GM12878 (cell line): ENCODE data around the gene NFATC1. TPM values are rescaled to one million over a fixed set of nuclear protein-coding genes. Genes with fewer than 3 reads are reported as not detected.

Experiments
- ATAC-seq: fragments of 200-7000 bp; cut with Tn5 transposase; 3 replicates; pipeline ENCODE4 v1.9.1; 2020; ENCODE audit warnings: mild to moderate bottlenecking, moderate library complexity
- BruUV-seq: library from RNA; stranded (reverse); fragments of 400-500 nt; replicated peaks from 2 replicates; lab custom pipeline; 2021; lab: Mats Ljungman, UMichigan
- CTCF ChIA-PET: fragments of 300-600 bp; sonication (Branson Sonifier 250); formaldehyde crosslinking; extraction: SDS; loops from one replicate; lab custom pipeline; 2021; ENCODE audit warnings: inconsistent platforms; lab: Yijun Ruan, JAX
- POLR2A ChIA-PET: fragments of 350-600 bp; formaldehyde crosslinking; extraction: SDS; loops from one replicate; lab custom pipeline; 2021; ENCODE audit warnings: inconsistent platforms; lab: Charles Lee
- RAD21 ChIA-PET: fragments of 300-600 bp; sonication (Branson Sonifier 250); formaldehyde crosslinking; loops from one replicate; lab custom pipeline; 2023; ENCODE audit warnings: antibody characterized with exemption; ENCODE audit not compliant: unreplicated experiment; lab: Charles Lee
- SMC1A ChIA-PET: fragments of 300-600 bp; sonication (Branson Sonifier 250); formaldehyde crosslinking; loops from one replicate; lab custom pipeline; 2023; ENCODE audit not compliant: unreplicated experiment, uncharacterized antibody; lab: Charles Lee
- DNase-seq: peaks from one replicate; pipeline ENCODE4 v3.0.0-alpha.2; 2011; ENCODE audit warnings: low read depth, low spot score
- FAIRE-seq: peaks from 3 replicates; lab custom pipeline; 2011; peaks lifted over from hg19 to GRCh38; lab: Jason Lieb, UNC
- H2AFZ ChIP-seq: 2 replicates; pipeline ENCODE4 v1.6.0; 2011; ENCODE audit warnings: low read depth, low read length, control low read depth; ENCODE audit not compliant: control insufficient read depth
- H3K27ac ChIP-seq: 2 replicates; pipeline ENCODE4 v1.5.1; 2011; ENCODE audit warnings: control low read depth; ENCODE audit not compliant: control insufficient read depth, insufficient read depth
- H3K27me3 ChIP-seq, 2 experiments: replicated peaks in 1 of 2; 2 replicates each; pipeline versions ENCODE4 v1.6.0 to v1.6.1; 2011; ENCODE audit warnings: low read length in 1 of 2; ENCODE audit not compliant: control insufficient read depth in 2 of 2, insufficient read depth in 2 of 2
- H3K36me3 ChIP-seq, 2 experiments: 2 replicates each; pipeline ENCODE4 v1.5.1; 2011; ENCODE audit warnings: low read length in 1 of 2; ENCODE audit not compliant: control insufficient read depth in 2 of 2, insufficient read depth in 2 of 2
- H3K4me1 ChIP-seq: 2 replicates; pipeline ENCODE4 v1.6.1; 2011; ENCODE audit warnings: mild to moderate bottlenecking, low read length, moderate library complexity, mixed read lengths; ENCODE audit not compliant: control insufficient read depth, insufficient read depth
- H3K4me2 ChIP-seq: 2 replicates; pipeline ENCODE4 v1.6.0; 2011; ENCODE audit warnings: control low read depth; ENCODE audit not compliant: control insufficient read depth, insufficient read depth
- H3K4me3 ChIP-seq: fragments of 200-600 bp; sonication (generic); 2 replicates; pipeline ENCODE4 v1.5.1; 2016
- H3K79me2 ChIP-seq: 2 replicates; pipeline ENCODE4 v1.6.0; 2011; ENCODE audit warnings: low read length; ENCODE audit not compliant: control insufficient read depth, insufficient read depth
- H3K9ac ChIP-seq: 2 replicates; pipeline ENCODE4 v1.8.0; 2011; ENCODE audit warnings: low read length, control low read depth, mixed read lengths; ENCODE audit not compliant: control insufficient read depth, insufficient read depth
- H3K9me3 ChIP-seq: replicated peaks from 3 replicates; pipeline ENCODE4 v1.5.1; 2011; ENCODE audit warnings: mild to moderate bottlenecking, low read length; ENCODE audit not compliant: control insufficient read depth, insufficient read depth
- H4K20me1 ChIP-seq: 2 replicates; pipeline ENCODE4 v1.6.0; 2011; ENCODE audit not compliant: control insufficient read depth, insufficient read depth
- ASH2L ChIP-seq: fragments of 300-600, 200-600 bp; sonication (generic); IDR thresholded peaks from 2 replicates; pipeline ENCODE4 v1.6.1; 2017; ENCODE audit warnings: low read depth, mild to moderate bottlenecking, borderline replicate concordance
- ATF3 ChIP-seq: IDR thresholded peaks from 2 replicates; pipeline ENCODE4 v1.6.1; 2011; ENCODE audit warnings: low read depth, mild to moderate bottlenecking, low read length, moderate library complexity, borderline replicate concordance; ENCODE audit errors: extremely low read depth
- BHLHE40 ChIP-seq, 2 experiments: fragments of 450-650 bp in 1 of 2; IDR thresholded peaks; 2 replicates each; pipeline ENCODE4 v1.6.1; 2011 to 2017; ENCODE audit warnings: low read depth in 2 of 2, borderline replicate concordance in 1 of 2, improper control_type of control experiment in 1 of 2, low read length in 1 of 2, mild to moderate bottlenecking in 1 of 2
- EP300 ChIP-seq, 2 experiments: fragments of 150-350 bp in 1 of 2; IDR thresholded peaks; 2 replicates each; pipeline ENCODE4 v1.6.1; 2011 to 2012; ENCODE audit warnings: low read depth in 2 of 2, low read length in 2 of 2, borderline replicate concordance in 1 of 2, improper control_type of control experiment in 1 of 2, inconsistent platforms in 1 of 2; ENCODE audit not compliant: control insufficient read depth in 1 of 2
- HCFC1 ChIP-seq: fragments of 150-350 bp; IDR thresholded peaks from 2 replicates; pipeline ENCODE4 v1.6.1; 2014; ENCODE audit warnings: low read length
- NR2C2 ChIP-seq: IDR thresholded peaks from 2 replicates; pipeline ENCODE4 v1.6.1; 2011; ENCODE audit warnings: borderline replicate concordance, low read depth; ENCODE audit not compliant: control insufficient read depth, insufficient read length
- NR2F1 ChIP-seq: fragments of 450-650 bp; conservative IDR thresholded peaks from 2 replicates; pipeline ENCODE4 v1.6.1; 2017; ENCODE audit warnings: mild to moderate bottlenecking
- RAD21 ChIP-seq: IDR thresholded peaks from 2 replicates; pipeline ENCODE4 v1.6.1; 2011; ENCODE audit warnings: mild to moderate bottlenecking, low read depth, low read length, moderate library complexity; ENCODE audit not compliant: insufficient read depth
- STAT3 ChIP-seq: IDR thresholded peaks from 2 replicates; pipeline ENCODE4 v1.6.1; 2011; ENCODE audit warnings: low read depth, low read length, improper control_type of control experiment
- TARDBP ChIP-seq: IDR thresholded peaks from 2 replicates; pipeline ENCODE4 v1.6.1; 2016; ENCODE audit warnings: borderline replicate concordance
- ZNF24 ChIP-seq: fragments of 450-650 bp; IDR thresholded peaks from 2 replicates; pipeline ENCODE4 v1.6.1; 2017; ENCODE audit warnings: antibody characterized with exemption, mild to moderate bottlenecking
- WGBS: methylation state at CpG from one replicate; pipeline ENCODE4 v1.1.6; 2016; ENCODE audit warnings: low lambda C conversion rate; ENCODE audit not compliant: insufficient replicate concordance, insufficient coverage; ENCODE audit errors: missing lambda C conversion rate; 5-methylcytosine and 5-hydroxymethylcytosine counted together
- in situ Hi-C: fragments of 300-500 bp; cut with MboI; formaldehyde crosslinking; loops from 9 replicates; pipeline ENCODE4 v1.14.3; 2018; ENCODE audit warnings: mixed read lengths
- intact Hi-C: fragments of 100-400 bp; cut with micrococcal nuclease; formaldehyde crosslinking; loops from one replicate; pipeline ENCODE4 v1.14.2; 2022; ENCODE audit not compliant: unreplicated experiment
- polyA plus RNA-seq, 11 experiments: library from polyadenylated mRNA; depleted of rRNA in 4 of 11; unstranded in 6 of 11; stranded (reverse) in 5 of 11; fragments of >200 nt; fragmentation: Nextera tagmentation in 4 of 11; fragmentation: Illumina TruSeq in 1 of 11; extraction: Ambion mirVana in 4 of 11; extraction: Trizol in 1 of 11; gene quantifications; 1 replicate in 1 of 11; 2 replicates in 10 of 11; pipeline versions ENCODE4 v1.2.1 to v1.2.3, GENCODE V29; 2011 to 2016; ENCODE audit warnings: inconsistent platforms in 2 of 11, missing spikeins in 2 of 11, low read depth in 1 of 11
- total RNA-seq, 4 experiments: library from RNA; depleted of rRNA in 3 of 4; stranded (reverse); fragments of >200 nt in 3 of 4; fragmentation: Illumina TruSeq in 1 of 4; extraction: Trizol in 1 of 4; gene quantifications; 2 replicates each; pipeline versions ENCODE4 v1.2.1 to v1.2.3, GENCODE V29; 2013 to 2021

NFATC1 gene
- total and polyA plus RNA-seq, 10 of the 15 experiments (the other 5 are each of a cell fraction or from before 2014, with no cell fraction given), result 0.84 to 20.8 (median 5.1) TPM

GRCh38 chr18:79368681-79369080 lies 27.0 kb upstream of the NFATC1 start:
- DNase-seq (no peak), FAIRE-seq (no peak), ATAC-seq (no peak)
- in situ Hi-C loops (no loop called here), intact Hi-C loops (no loop called here)
- ChIA-PET POLR2A (no interaction called here), CTCF (no interaction called here), SMC1A (interaction anchor here (0.6 kb wide), 1 partner anchor 301 kb away, joined by 3 read pairs; no protein-coding TSS in a partner anchor)
- Histone ChIP-seq H4K20me1 (no peaks in the 10 kb centered on the region), H3K9me3 (no peaks in the 10 kb centered on the region), H3K4me1 (no peaks in the 10 kb centered on the region), H3K27ac (no peak overlapping the region), H2AFZ (no peak overlapping the region), H3K4me3 (no peak overlapping the region), H3K9ac (no peak overlapping the region)
- 95% methylated on average over 15 of the region's 15 CpGs for WGBS
- BruUV-seq, result no TSS peak
- TF ChIP-seq EP300 (IDR thresholded peaks at IDR 0.05; ENCODE audit: borderline replicate concordance in 1 of 2, control insufficient read depth in 1 of 2, low read depth in 2 of 2, low read length in 2 of 2) (no peak), NR2C2 (no peak), ATF3 (no peak), ASH2L (no peak), STAT3 (no peak), HCFC1 (no peak), RAD21 (no peak), NR2F1 (no peak), TARDBP (no peak), ZNF24 (no peak), BHLHE40 (IDR thresholded peaks at IDR 0.05; ENCODE audit: borderline replicate concordance in 1 of 2, low read depth in 2 of 2, low read length in 1 of 2) (no peak)
- TF ChIP-seq, all 136 proteins: peak for 0
- Histone ChIP-seq H3K36me3 (no peaks in the 10 kb centered on the region; a peak in 1 of 4 replicates), H3K79me2 (no peaks in the 10 kb centered on the region), H3K4me2 (no peak overlapping the region), H3K27me3 (no peaks in the 10 kb centered on the region)
- RAD21 ChIA-PET, result no interaction called here
